GM19328 (cell line): Measurements from ENCODE around the gene CHL1.

Experiments
- ATAC-seq: cut with Tn5 transposase; IDR thresholded peaks from one replicate; pipeline ENCODE4 v1.9.1; 2021; ENCODE audit warnings: mild to moderate bottlenecking, moderate library complexity; ENCODE audit not compliant: unreplicated experiment

CHL1 gene, protein sequence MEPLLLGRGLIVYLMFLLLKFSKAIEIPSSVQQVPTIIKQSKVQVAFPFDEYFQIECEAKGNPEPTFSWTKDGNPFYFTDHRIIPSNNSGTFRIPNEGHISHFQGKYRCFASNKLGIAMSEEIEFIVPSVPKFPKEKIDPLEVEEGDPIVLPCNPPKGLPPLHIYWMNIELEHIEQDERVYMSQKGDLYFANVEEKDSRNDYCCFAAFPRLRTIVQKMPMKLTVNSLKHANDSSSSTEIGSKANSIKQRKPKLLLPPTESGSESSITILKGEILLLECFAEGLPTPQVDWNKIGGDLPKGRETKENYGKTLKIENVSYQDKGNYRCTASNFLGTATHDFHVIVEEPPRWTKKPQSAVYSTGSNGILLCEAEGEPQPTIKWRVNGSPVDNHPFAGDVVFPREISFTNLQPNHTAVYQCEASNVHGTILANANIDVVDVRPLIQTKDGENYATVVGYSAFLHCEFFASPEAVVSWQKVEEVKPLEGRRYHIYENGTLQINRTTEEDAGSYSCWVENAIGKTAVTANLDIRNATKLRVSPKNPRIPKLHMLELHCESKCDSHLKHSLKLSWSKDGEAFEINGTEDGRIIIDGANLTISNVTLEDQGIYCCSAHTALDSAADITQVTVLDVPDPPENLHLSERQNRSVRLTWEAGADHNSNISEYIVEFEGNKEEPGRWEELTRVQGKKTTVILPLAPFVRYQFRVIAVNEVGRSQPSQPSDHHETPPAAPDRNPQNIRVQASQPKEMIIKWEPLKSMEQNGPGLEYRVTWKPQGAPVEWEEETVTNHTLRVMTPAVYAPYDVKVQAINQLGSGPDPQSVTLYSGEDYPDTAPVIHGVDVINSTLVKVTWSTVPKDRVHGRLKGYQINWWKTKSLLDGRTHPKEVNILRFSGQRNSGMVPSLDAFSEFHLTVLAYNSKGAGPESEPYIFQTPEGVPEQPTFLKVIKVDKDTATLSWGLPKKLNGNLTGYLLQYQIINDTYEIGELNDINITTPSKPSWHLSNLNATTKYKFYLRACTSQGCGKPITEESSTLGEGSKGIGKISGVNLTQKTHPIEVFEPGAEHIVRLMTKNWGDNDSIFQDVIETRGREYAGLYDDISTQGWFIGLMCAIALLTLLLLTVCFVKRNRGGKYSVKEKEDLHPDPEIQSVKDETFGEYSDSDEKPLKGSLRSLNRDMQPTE (N-terminal part only)

DNA sequence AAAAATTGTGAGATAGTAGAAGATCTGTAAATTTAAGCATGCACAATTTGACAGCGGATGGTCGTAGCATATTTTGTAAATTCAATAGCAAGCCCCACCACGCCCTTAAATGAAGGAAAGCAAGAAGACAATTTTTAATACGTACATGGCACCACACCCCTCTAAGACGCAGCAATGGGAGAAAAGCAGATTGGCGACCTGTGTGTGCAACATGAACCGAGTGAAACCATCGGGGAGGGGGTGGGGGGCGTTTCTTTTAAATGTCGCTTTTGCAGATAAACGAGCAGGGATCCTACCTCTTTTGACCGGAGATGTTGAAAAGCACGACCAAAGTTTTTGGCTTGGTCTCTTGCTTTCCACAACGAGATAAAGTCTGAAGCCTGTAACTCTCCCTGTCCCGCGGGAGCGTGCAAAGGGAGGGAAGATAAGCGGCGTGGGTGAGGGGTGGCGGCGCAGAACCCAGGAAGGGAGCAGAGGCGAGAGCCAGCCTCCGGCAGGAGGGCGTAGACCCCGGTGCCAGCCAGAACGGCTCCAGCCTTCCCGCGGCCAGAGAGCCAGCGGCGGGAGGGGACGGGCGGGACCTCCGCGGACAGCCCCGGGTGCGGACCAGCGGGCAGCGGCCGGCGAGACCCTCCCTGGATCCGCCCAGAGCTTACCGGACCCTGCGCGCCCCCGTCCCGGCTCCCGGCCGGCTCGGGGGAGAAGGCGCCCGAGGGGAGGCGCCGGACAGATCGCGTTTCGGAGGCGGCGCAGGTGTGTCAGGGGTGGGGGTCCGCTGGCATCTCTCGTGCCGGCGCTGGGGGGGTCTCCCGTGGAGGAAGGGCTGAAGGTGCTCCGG is at the start of gene CHL1:
Gene CHL1, plus strand, starts transcription at position 453 of the 838 bp plus-strand sequence. CDS start 123,014 bp downstream, outside the sequence.
- ATAC-seq = no peak

DNA sequence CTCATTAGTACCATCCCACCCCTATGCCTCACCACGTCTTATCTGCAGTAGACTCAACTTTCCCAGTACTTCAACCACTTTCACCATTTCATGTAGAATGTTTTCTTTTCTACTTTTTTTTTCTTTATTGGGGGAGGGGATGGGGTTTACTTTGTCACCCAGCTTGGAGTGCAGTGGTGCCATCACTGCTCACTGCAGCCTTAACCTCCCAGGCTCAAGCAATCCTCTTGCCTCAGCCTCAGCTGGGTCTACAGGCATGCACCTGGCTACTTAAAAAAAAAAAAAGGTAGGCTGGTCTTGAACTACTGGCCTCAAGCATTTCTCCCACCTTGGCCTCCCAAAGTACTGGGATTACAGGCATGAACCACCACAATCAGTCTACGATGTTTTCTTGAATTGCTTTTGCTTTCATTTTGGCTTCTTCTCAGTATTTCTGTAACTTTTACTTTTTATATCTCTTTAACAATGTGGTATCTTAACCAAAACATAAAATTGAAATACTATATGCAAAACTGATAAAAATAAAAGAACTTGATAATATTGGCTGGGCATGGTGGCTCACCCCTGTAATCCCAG is 44.9 kb upstream of the CHL1 start:
- no peak for ATAC-seq

DNA sequence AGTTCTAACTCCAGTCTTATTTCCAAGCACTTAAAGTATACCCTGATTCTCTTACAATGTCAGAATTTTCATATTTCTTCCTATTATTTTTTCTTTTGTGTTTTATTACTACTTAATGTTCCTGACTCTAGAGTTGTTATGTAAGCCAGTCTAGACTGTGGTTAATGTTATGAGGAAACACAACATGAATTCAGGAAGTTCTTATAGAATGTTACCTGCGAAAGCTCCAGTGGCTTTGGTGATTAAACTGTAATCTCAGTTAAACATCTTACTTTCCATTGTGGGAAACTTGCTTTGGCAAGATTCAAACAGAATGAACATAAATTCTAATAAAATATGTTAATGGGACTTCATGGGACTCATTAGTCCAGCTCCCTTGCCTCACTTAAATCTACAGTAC is 36.6 kb upstream of the CHL1 start:
- ATAC-seq = no peak

DNA sequence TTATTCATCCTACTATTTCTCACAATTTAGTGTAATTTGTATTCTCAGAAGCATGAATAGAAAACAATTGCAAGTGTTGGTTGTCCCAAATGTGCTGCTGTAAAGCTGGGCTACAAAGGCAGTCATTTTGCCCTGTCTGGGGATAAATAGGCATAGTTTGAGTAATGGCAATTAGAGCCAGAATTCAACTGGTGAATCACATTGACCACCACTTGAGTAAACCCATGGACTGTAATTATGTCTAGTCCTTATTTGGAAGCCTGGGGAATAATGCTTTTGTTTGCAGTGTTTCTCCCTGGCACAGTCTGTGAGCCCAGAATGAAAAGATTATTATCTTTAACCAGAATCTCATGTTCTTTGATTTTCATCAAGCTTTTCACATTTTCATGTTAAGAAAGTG is 30.5 kb upstream of the CHL1 start:
- ATAC-seq = no peak

DNA sequence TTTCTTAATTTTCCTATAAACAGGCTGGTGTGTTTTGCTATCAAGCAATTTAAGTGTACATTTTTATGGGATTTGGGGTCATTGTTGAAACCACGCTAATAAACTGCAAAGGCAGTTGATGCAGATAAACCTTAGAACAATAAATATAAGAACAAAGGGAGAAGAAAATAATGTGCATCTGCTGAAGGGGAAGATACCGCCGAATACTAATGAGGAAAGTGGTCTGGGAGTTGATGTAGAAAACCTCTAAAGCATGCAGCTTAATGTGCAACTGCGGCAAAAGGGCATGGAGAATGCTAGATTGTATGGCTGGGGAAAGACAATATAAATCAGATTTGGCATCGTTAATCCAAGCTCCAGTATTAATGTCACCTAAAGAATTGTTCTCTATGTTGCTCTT is 29.8 kb upstream of the CHL1 start:
- ATAC-seq = no peak

DNA sequence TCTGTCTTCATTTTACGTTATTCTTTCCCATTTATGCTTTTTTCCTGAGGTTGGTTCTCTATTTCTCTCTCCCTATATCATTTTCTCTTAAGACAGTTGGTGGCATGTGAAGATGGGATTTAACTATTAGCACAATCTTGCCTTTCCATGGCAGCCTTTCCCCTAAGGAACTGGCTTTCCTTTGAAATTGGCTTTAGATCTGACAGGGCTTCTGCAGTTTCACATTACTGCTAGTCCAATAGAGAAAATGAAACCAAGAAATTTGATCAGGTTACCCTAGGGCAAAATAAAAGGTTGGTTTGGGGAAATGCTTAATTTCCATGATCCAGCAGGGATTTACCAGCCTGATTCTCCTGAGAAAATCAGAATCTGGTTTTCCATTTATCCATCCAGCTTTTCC is 22.7 kb upstream of the CHL1 start:
- ATAC-seq = no peak

DNA sequence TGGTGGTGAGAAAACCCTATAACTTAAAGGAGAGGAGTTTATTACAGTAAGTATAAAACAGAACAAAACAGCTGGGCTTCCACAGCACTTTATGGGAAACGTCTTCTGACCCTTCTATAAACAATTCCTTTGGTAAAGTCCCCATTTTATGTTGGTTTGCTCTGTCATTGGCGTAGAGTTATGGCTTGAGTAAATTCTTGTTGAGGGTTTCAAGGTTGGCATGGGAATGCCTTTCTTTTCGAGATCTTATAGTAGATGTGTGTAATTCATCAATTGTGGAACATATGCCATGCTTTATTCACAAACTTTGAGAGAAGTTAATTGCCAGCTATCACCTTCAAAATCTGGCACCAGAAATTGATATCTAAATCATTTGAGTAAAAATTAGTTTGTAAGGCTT is 11.6 kb upstream of the CHL1 start:
- ATAC-seq = no peak

DNA sequence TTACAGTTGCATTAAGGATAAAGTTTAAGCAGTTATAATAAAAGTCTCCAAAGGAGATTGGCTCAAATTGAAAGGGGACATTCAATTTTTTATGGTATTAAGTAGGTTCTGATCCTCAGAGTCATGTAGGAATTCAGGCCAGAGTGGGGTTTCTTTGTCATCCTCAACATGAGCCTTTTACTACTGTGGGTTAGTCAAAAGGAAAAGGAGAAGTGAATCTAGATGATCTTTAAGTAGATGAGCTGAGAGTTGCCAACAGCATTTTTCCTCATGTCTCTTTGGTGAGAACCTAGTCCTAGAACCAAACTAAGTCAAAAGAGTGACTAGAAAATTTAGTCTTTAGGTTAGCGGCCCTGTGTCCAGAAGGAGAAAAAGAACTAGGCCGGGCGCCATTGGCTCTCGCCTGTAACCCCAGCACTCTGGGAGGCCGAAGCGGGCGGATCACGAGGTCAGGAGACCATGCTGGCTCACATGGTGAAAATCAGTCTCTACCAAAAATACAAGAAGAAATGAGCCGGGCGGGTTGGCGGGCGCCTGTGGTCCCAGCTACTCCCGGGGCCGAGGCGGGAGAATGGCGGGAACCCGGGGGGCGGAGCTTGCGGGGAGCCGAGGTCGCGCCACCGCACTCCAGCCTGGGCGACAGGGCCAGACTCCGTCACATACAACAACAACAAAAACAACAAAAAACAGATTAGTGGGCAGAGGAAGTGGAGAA is 4.2 kb upstream of the CHL1 start:
- no peak for ATAC-seq

DNA sequence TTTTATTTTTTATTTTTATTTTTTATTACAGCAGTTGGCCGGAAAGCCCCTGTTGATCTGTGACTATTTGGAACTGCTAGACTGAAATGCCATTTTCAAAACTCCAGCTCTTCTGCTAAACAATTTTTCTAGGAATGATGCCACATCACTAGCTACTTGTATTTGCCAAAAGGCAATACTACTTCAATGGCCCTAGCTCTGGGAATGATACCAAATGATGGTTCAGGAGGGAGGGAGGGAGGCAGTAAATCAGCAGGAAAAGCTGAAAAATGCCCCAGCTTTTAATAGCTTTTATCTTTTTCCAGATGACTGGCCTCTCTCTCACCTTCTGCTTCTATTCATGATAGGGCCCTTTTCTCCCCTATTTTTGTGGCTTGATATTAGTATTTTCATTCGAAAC is 2.6 kb upstream of the CHL1 start:
- no peak for ATAC-seq

DNA sequence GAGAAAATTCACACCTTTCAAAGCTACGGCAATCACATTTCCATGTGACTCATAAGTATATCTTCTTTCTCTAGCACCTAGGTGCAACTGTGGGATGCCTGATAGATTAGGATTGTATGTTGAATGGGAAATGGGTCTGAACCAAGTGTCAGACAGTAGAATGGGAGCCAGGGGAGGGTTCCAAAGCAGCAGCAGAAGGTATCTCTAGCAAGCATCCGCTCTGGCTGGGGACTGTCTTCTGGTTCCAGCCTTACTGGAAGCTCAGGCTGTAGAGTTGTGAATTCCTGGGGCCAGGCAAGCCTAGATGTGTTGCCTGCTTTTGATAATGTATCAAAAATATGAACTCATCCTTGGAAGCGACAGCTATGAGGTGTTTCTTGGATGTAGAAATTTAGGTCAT is 2.1 kb upstream of the CHL1 start:
- no peak for ATAC-seq

DNA sequence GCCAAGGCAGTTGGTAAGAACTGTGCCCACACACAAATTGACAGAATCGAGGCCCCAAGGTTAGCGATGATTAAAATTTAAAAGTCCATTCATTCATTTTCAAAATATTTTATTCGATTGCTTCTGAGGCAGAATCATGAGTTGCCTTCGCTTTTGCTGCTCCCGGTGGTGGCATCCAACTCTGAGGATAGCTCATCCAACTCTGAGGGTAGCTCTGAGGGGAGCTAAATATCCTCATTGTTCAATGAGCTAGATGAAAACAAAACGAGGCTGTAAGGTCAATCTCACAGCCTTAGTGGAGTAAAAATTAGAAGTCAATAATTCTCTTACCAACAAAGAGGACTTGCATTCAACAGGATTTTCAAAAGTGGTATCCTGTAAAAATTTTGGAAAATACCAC is 897 bp upstream of the CHL1 start:
- ATAC-seq = no peak

DNA sequence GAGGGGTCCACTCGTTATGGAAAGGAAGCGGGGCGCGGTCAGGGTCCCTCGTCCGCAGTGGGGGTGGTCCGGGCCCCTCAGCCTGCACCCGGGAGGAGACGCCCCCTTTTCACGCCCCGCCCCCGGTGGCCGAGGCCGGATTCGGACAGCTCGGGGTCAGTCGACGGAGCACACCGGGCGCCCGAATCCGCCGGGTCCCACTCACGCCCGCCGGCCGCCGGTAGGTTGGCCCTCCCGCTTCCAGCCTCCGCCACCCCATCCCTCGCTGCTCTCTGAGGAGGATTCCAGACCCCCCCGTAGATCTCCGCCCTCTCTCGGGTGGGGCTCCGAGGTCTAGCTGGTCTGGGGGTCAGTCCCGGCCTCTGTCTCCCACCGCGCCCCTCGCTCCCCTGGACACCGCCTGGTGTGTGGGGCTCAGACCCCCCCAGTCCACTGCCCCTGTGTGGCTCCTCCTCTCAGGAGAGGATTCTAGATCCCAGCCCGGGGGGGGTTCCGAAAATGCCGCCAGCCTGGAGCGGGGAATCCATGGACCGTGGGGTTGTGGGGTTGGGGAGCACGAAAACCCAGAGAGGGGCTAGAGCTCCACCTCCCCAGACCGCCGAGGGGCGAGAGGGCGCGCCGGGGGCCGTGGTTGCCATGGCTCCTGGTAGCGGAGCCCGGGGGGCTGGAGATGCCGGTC is 725 bp downstream of the CHL1 start:
- ATAC-seq = no peak

DNA sequence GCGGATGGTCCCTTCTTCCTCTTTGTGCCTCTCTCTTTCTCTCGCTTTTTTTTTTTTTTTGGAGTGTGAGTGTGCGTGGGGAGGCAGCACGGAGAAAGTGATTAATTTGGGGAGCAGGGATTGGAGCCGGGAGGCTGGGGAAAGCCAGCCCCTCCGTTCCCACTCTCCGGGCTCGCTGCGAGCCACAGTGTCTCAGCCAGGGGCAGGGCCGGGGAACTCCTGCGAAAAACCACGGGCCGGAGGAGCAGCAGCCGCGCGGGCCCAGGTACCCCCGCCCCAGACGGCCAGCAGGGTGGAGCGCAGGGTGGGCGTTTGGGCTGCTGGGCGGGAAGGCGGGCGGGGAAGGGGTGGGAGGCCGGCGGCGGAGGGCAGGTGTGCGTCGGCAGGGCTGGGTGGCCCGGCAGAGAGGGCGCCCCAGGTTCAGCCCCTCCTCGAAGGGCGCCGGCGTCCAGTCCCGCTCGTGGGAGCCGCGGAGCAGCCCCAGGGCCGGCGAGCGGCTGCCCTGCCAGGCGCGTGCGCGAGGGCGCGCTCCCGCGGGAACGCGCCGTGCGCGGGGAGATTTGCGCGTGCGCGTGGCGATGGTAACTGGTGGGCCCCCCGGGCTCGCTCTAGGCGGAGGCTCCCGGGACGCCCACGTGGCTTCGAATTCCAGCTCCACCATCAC is 1.4 kb downstream of the CHL1 start:
- ATAC-seq = no peak

DNA sequence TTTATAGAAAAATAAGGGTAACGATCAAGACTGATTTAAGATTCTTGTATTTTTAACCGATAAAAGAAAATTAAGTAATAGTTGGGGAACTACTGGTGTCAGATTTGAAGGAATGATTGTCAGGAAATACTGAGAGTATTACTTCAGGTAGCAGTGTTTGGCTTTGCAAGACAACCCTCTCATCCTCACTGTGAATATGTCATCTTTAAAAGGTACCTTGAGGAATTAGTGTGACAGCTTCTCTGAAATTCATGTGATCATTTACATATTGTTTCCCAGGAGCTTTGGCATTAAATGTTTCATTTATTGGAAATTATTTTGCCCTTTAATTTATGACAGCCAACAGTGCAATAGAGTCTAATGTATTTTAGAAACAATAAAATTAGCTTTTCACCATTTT is 3.3 kb downstream of the CHL1 start:
- no peak for ATAC-seq

DNA sequence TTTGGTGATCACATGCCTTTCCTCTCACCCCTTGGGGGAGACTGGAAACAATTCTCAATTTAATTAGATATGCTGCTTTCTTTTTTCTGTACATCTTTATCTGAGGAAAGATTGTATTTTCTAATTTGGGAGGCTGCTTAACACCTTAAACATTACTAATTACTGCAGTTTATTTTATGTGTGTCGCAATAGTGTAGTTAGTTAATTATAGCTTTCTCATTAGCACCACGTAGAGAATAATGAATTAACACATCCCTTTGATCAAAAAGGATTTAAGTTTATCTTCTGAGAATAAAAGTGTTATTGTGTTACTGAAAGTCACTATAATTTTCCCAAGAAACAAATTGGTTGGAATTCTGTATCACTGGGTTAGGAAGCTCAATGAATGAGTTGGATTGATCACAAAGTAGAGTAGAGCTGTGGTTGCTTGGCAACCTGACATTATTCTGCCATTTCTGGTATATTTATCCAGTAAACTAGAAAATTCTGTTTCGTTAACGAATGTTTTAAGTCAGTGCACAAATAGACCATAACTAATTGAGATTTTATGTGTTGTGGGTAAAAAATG is 4.3 kb downstream of the CHL1 start:
- no peak for ATAC-seq

DNA sequence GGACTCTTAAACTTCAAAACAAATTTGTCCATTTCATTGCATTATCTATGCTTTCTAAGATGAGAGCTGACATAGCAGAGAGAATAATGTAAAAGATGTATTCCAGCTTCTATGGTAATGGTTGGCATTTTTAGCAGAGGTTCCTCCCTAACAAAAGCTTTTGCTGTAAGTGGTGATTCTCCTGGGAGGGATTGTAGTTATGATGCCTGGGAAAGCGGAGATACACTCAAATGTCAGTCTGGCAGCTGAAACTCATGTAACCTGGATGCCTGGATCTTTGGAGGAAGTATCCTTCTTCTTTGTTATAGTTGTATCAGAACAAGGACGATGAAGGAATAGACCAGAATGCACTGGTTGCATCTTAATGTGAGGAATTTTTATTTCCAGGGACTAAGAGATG is 7.5 kb downstream of the CHL1 start:
- ATAC-seq = no peak

DNA sequence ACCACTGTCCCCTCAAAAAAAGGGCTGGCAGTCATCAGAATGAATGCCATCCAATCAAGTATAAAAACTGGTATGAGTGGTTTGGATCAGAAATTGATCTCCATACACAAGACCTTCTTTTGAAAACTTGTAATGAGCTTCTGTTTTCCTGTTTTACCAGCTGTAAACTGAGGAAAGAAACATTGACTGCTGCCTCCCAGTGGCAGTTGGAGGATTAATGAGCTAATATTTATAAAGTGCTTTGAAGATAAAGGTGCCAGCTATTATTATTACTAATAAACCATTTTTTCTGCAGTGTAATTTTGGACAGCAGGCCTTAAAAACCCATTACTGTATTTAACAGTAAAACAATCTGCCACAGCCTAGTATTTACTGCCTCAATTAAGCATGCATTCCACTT is 11.4 kb downstream of the CHL1 start:
- ATAC-seq = no peak

DNA sequence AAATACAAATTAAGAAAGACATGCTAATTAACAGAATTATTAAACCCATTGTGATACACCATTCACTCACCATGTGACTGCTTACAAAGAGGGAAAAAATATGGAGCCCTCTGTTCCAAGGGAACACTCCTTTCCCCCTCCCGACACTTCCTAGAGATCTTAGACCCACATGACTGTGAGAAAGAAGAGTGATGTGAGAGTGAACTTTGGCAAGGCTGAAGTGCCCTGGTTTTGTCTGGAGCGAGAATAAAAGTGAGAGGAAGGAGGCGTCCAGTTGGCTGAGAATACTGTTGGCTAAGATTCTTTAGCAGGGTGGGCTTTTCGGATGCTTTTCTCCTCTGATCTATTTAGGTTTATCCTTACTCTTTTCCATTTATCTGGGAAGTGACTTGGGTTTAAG is 14.1 kb downstream of the CHL1 start:
- no peak for ATAC-seq
